GM19193 (cell line): ENCODE measurements around the gene PTPN4.

Experiments
- POLR2A ChIP-seq: IDR thresholded peaks from 4 replicates; pipeline ENCODE4 v1.6.1; 2011; ENCODE audit not compliant: insufficient read depth, insufficient read length; ENCODE audit errors: extremely low read depth

PTPN4 gene

DNA sequence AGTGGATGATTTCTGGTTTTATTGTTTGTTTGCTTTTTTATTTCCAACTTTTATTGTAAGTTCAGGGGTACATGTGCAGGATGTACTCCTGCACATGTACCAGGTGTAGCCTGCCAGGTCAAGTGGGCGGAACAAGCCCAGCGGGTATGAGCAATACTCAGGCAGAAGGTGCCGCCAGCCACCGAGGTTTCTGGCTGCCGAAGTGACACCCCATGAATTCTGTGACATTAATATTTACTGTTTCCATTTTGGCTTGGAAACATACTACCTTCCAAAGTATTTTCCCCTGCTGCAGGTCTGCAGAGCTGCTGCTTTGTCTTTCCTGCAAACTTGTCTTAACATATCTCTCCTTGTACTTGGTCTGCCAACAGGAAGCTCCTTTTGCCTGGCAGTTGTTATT lies 78.5 kb downstream of the PTPN4 start:
- TF ChIP-seq POLR2A: no peak

DNA sequence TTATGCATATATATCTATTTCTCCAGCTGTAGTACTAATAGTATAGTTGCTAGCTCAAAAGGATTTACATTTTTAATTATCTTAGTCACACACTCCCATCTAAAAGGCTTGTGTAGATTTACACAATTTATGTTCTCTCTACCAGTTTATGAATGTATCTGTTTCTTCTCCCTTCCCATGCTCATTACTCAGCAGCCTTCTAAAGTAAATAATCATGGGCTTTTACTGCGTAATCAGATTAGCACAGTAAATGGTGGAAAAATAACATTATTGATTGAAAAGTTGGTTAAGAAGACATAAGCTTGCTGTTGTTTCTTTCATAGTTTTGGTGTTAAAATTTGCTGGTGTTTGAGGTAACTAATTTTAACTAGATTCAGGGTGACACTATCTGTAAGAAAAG lies 81.8 kb downstream of the PTPN4 start:
- TF ChIP-seq POLR2A: no peak

- no peak for TF ChIP-seq POLR2A
These were observed 86.3 kb downstream of the PTPN4 start for GRCh38 chr2:119846021-119846420.

DNA sequence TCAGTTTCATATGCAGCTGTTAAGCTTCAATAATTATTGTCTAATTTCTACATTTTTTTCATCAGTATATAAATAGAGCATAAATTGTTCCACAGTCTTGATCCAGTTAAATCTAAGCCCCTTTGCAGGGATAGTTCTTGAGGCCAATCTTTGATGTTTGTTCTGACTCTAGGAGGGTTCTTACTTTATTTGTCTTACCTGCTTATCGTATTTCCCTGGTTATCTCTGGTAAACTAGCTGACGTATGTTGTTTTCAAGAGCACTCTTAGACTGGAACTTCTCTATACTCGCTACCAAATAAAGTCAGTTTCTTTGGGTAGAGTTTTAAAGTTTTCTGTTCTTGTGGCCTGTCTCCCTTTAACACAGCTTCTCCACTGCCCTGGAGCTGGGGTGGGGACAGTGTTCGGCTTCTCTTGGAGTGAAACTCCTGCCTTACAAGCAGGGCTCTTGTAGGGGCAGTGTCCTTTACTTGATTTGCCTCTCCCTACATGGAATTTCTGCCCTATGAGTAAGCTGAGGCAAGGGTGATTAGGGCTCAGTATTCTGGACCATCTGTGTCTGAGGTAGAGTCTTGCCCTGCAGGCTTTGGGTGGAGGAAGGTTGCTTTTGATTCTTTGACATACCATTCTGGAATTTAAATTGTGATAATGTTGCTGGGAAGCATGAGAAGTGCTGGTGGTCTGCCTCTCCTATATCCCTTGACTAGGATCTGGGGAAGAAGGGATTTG lies 90.3 kb downstream of the PTPN4 start:
- TF ChIP-seq POLR2A: no peak

DNA sequence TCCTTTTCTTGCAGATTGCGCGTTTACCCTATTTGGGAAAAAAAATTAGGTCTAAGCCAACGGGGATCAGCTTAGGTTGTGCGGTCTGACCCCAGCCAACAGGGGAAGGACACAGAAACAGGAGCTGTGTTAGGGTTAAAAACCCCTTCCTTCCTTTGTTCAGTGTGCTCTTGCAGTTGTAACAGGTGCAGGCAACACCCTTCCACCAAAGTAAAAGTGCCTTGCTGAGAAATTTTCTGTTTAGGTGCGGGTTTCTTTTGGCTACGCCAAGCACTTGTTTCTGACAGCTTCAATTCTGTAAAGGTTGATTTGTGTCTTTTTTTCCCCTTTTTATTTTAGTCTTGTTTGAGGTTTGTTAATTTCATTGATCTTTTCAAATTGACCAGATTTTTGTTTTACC lies 92.5 kb downstream of the PTPN4 start:
- no peak for TF ChIP-seq POLR2A

- no peak for TF ChIP-seq POLR2A
These were observed 94.2 kb downstream of the PTPN4 start for GRCh38 chr2:119853777-119854399.

GRCh38 chr2:119856469-119856901 lies 96.8 kb downstream of the PTPN4 start:
- TF ChIP-seq POLR2A: no peak

GRCh38 chr2:119857742-119858141 lies 98.0 kb downstream of the PTPN4 start:
- no peak for TF ChIP-seq POLR2A

GRCh38 chr2:119859528-119859927 lies 99.8 kb downstream of the PTPN4 start:
- TF ChIP-seq POLR2A: no peak

- no peak for TF ChIP-seq POLR2A
These were observed 101.2 kb downstream of the PTPN4 start for GRCh38 chr2:119860924-119861323.

DNA sequence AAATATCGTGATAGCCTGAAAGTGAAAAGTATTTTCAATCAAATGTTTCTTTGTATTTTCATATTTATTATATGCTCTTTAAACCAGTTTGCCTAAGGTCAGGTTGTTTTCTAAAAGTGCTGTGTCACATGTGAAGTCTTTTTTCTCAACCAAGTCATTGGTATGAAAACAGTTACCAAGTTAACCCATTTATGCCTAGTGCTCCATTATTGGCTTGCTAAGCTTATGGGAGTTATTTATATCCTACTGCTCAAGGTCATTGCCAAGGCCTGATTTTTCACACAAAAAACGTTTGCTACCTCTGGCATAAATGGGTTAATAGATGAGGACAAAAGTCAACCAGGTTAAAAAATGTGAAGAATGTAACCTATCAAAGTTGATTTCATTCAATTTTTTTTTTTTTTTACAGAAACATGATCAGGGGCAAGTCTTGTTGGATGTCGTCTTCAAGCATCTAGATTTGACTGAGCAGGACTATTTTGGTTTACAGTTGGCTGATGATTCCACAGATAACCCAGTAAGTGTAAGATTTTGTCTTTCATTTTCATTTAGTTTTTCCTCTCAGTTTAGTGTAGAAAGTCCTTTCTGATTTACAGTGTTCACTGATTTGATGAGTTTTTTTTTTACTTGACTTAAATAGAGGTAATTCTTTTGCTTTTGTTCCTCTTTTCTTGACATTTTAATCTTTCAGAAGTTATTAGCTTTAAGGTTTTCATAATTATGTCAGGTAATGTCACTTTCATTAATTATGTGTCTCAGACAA lies 102.6 kb downstream of the PTPN4 start:
- no peak for TF ChIP-seq POLR2A

GRCh38 chr2:119864318-119864717 lies 104.6 kb downstream of the PTPN4 start:
- no peak for TF ChIP-seq POLR2A

- no peak for TF ChIP-seq POLR2A
These were observed 112.0 kb downstream of the PTPN4 start for GRCh38 chr2:119871725-119872124.

- no peak for TF ChIP-seq POLR2A
These were observed 113.9 kb downstream of the PTPN4 start for GRCh38 chr2:119873350-119874315.

GRCh38 chr2:119879502-119879901 lies 119.8 kb downstream of the PTPN4 start:
- no peak for TF ChIP-seq POLR2A

- TF ChIP-seq POLR2A: no peak
These were observed 129.0 kb downstream of the PTPN4 start for GRCh38 chr2:119888680-119889079.
